SK-N-SH (cell line): ENCODE results near the gene TGFBRAP1. TPM values are rescaled to one million over a fixed set of nuclear protein-coding genes. Genes with fewer than 3 reads are reported as not detected.

ENCODE experiments used
- CTCF ChIA-PET: fragments of 300-600, 350-600 bp; formaldehyde crosslinking; extraction: SDS; loops from one replicate; lab custom pipeline; 2021; lab: Yijun Ruan, JAX
- POLR2A ChIA-PET: fragments of 350-600 bp; sonication (Branson Sonifier 250); formaldehyde crosslinking; extraction: SDS; loops from one replicate; lab custom pipeline; 2020; ENCODE audit warnings: antibody characterized with exemption, inconsistent platforms; lab: Yijun Ruan, JAX
- DNase-seq: peaks from one replicate; pipeline ENCODE4 v3.0.0; 2012
- H2AFZ ChIP-seq: fragments of 200-600 bp; sonication (generic); 2 replicates; pipeline ENCODE4 v1.8.1; 2016; ENCODE audit warnings: antibody characterized with exemption, mild to moderate bottlenecking, low read depth
- H3F3A ChIP-seq: fragments of 200-600 bp; sonication (generic); replicated peaks from 2 replicates; pipeline ENCODE3; 2016; ENCODE audit warnings: antibody characterized with exemption, mild to moderate bottlenecking; ENCODE audit not compliant: insufficient read depth
- H3K27ac ChIP-seq, 2 experiments: fragments of 200-500 bp in 1 of 2; fragments of 200-600 bp in 1 of 2; sonication (Bioruptor generic) in 1 of 2; sonication (generic), shearing (Covaris generic) in 1 of 2; 2 replicates each; pipeline versions ENCODE4 v1.5.1 to v1.6.1; 2014 to 2016; ENCODE audit warnings: low read depth in 2 of 2, inconsistent platforms in 1 of 2, low read length in 1 of 2, mild to moderate bottlenecking in 1 of 2, mixed read lengths in 1 of 2
- H3K27me3 ChIP-seq: fragments of 200-600 bp; sonication (generic), shearing (Covaris generic); 2 replicates; pipeline ENCODE4 v1.6.1; 2016; ENCODE audit warnings: mixed run types; ENCODE audit not compliant: insufficient read depth
- H3K36me3 ChIP-seq, 2 experiments: fragments of 200-500 bp in 1 of 2; fragments of 200-600 bp in 1 of 2; sonication (Bioruptor generic) in 1 of 2; sonication (generic) in 1 of 2; replicated peaks in 1 of 2; 2 replicates each; pipeline versions ENCODE3 to v1.5.1; 2014 to 2016; ENCODE audit warnings: low read length in 1 of 2, mild to moderate bottlenecking in 1 of 2; ENCODE audit not compliant: insufficient read depth in 2 of 2, control insufficient read depth in 1 of 2
- H3K4me1 ChIP-seq, 2 experiments: fragments of 200-500 bp in 1 of 2; fragments of 200-600 bp in 1 of 2; sonication (Bioruptor generic) in 1 of 2; sonication (generic), shearing (Covaris generic) in 1 of 2; 2 replicates each; pipeline versions ENCODE4 v1.5.1 to v1.6.1; 2014 to 2016; ENCODE audit warnings: low read depth in 1 of 2, low read length in 1 of 2, mixed run types in 1 of 2; ENCODE audit not compliant: insufficient read depth in 2 of 2, control insufficient read depth in 1 of 2
- H3K4me2 ChIP-seq: fragments of 200-600 bp; sonication (generic), shearing (Covaris generic); 2 replicates; pipeline ENCODE4 v1.6.1; 2017; ENCODE audit warnings: mixed run types
- H3K4me3 ChIP-seq, 2 experiments: fragments of 200-500 bp in 1 of 2; fragments of 200-600 bp in 1 of 2; sonication (Bioruptor generic) in 1 of 2; sonication (generic), shearing (Covaris generic) in 1 of 2; 2 replicates each; pipeline versions ENCODE4 v1.5.1 to v1.8.1; 2014 to 2016; ENCODE audit warnings: low read depth in 2 of 2, inconsistent platforms in 1 of 2, low read length in 1 of 2, mild to moderate bottlenecking in 1 of 2, mixed read lengths in 1 of 2, moderate library complexity in 1 of 2
- H3K79me2 ChIP-seq: fragments of 200-600 bp; sonication (generic); 2 replicates; pipeline ENCODE4 v1.8.1; 2017; ENCODE audit warnings: mild to moderate bottlenecking; ENCODE audit not compliant: insufficient read depth
- H3K9ac ChIP-seq: fragments of 200-600 bp; sonication (generic); 2 replicates; pipeline ENCODE4 v1.6.1; 2017; ENCODE audit warnings: mixed run types
- H3K9me2 ChIP-seq: fragments of 200-600 bp; sonication (generic); 2 replicates; pipeline ENCODE4 v1.6.1; 2017; ENCODE audit warnings: mixed run types
- H3K9me3 ChIP-seq: fragments of 200-600 bp; sonication (generic); 2 replicates; pipeline ENCODE4 v1.6.1; 2017; ENCODE audit warnings: mixed run types, mild to moderate bottlenecking, moderate library complexity
- H4K20me1 ChIP-seq: fragments of 200-600 bp; sonication (generic); 2 replicates; pipeline ENCODE4 v1.6.1; 2017; ENCODE audit warnings: mild to moderate bottlenecking, mixed run types; ENCODE audit not compliant: insufficient read depth
- CHD2 ChIP-seq: fragments of 150-350 bp; IDR thresholded peaks from 2 replicates; pipeline ENCODE4 v1.6.1; 2018; ENCODE audit warnings: low read length; ENCODE audit not compliant: partially characterized antibody
- EP300 ChIP-seq, 2 experiments: IDR thresholded peaks; 2 replicates each; pipeline versions ENCODE4 v1.4.0 to v1.6.1; 2012; ENCODE audit warnings: borderline replicate concordance in 1 of 2, low read depth in 1 of 2, low read length in 1 of 2
- GATA2 ChIP-seq: sonication (generic); formaldehyde crosslinking; IDR thresholded peaks from 2 replicates; pipeline ENCODE4 v1.5.0; 2020; ENCODE audit warnings: mild to moderate bottlenecking, missing genetic modification reagents
- JUND ChIP-seq: IDR thresholded peaks from 2 replicates; pipeline ENCODE4 v1.4.0; 2012
- MEF2A ChIP-seq: IDR thresholded peaks from 2 replicates; pipeline ENCODE4 v1.4.0; 2012; ENCODE audit warnings: low read depth, borderline replicate concordance
- NFIC ChIP-seq: IDR thresholded peaks from 2 replicates; pipeline ENCODE4 v1.4.0; 2012; ENCODE audit warnings: borderline replicate concordance
- RCOR1 ChIP-seq: fragments of 150-350 bp; IDR thresholded peaks from 2 replicates; pipeline ENCODE4 v1.6.1; 2017; ENCODE audit warnings: antibody characterized with exemption, low read length
- RFX5 ChIP-seq: IDR thresholded peaks from 2 replicates; pipeline ENCODE4 v1.6.1; 2012; ENCODE audit warnings: mild to moderate bottlenecking, improper control_type of control experiment, low read length
- RXRA ChIP-seq: IDR thresholded peaks from 2 replicates; pipeline ENCODE4 v1.4.0; 2012; ENCODE audit warnings: low read depth, mild to moderate bottlenecking, borderline replicate concordance
- TEAD4 ChIP-seq: IDR thresholded peaks from 2 replicates; pipeline ENCODE4 v1.4.0; 2012; ENCODE audit warnings: mild to moderate bottlenecking, borderline replicate concordance; ENCODE audit not compliant: insufficient read depth
- YY1 ChIP-seq: IDR thresholded peaks from 2 replicates; pipeline ENCODE4 v1.4.0; 2012; ENCODE audit warnings: low read depth, mild to moderate bottlenecking
- WGBS: methylation state at CpG from one replicate; pipeline ENCODE4 v1.1.6; 2017; ENCODE audit warnings: low lambda C conversion rate; 5-methylcytosine and 5-hydroxymethylcytosine counted together
- polyA plus RNA-seq, 3 experiments: library from polyadenylated mRNA; depleted of rRNA; stranded (reverse); fragments of >200 nt; gene quantifications; 2 replicates each; pipeline ENCODE4 v1.2.3, GENCODE V29; 2012
- TF ChIP-seq, protein P1 (sequence below): fragments of 200-600 bp; sonication (generic); IDR thresholded peaks from 2 replicates; pipeline ENCODE4 v1.6.1; 2017; ENCODE audit warnings: antibody characterized with exemption, mild to moderate bottlenecking, moderate library complexity
- TF ChIP-seq, protein P2 (sequence below): fragments of 150-350 bp; IDR thresholded peaks from 2 replicates; pipeline ENCODE4 v1.6.1; 2016; ENCODE audit warnings: mild to moderate bottlenecking, low read depth, low read length
- TF ChIP-seq, protein P3 (sequence below): IDR thresholded peaks from 2 replicates; pipeline ENCODE4; 2012
- TF ChIP-seq, protein P4 (sequence below): IDR thresholded peaks from 2 replicates; pipeline ENCODE4 v1.6.1; 2012; ENCODE audit warnings: mild to moderate bottlenecking, low read depth, low read length, moderate library complexity

The TGFBRAP1 gene
- polyA plus RNA-seq, 1 of the 3 experiments (the other 2 are of a cell fraction): 5.7 TPM

DNA sequence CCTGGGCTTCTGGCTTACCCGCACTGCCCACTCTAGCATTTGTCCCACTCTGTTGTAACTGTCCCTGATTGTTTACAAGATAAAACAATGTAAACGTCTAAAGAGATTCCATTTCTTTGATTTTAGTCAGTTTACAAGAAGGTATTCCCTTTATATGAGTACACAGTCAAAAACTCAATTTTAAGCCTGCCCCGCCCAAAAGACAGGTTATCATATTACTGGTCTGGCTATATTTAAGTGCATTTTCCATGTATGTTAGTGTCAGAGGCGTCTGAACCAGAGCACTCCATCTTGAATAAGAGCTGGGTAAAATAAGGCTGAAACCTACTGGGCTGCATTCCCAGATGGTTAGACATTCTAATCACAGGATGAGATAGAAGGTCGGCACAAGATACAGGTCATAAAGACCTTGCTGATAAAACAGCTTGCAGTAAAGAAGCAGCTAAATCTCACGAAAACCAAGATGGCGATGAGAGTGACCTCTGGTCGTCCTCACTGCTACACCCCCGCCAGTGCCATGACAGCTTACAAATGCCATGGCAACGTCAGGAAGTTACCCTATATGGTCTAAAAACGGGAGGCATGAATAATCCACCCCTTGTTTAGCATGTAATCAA, 73.0 kb downstream of the TGFBRAP1 start:
- Histone ChIP-seq H3K27ac (no peak overlapping the region), H3K9me3 (no peaks in the 10 kb centered on the region), H3K27me3 (no peaks in the 10 kb centered on the region), H4K20me1 (no peaks in the 10 kb centered on the region), H3K4me1 (peaks cover 3 to 7% of the 10 kb centered on the region in 2 experiments; a peak in 2 of 4 replicates), H2AFZ (no peak overlapping the region), H3K4me3 (no peak overlapping the region), H3K9me2 (no peaks in the 10 kb centered on the region), H3K4me2 (no peak overlapping the region), H3K36me3 (no peaks in the 10 kb centered on the region), H3K9ac (no peak overlapping the region), H3K79me2 (no peaks in the 10 kb centered on the region), H3F3A (peaks cover 3% of the 10 kb centered on the region)
- POLR2A ChIA-PET: no interaction called here
- WGBS: 71% methylated on average over 11 of the region's 11 CpGs
- TF ChIP-seq, protein P1, sequence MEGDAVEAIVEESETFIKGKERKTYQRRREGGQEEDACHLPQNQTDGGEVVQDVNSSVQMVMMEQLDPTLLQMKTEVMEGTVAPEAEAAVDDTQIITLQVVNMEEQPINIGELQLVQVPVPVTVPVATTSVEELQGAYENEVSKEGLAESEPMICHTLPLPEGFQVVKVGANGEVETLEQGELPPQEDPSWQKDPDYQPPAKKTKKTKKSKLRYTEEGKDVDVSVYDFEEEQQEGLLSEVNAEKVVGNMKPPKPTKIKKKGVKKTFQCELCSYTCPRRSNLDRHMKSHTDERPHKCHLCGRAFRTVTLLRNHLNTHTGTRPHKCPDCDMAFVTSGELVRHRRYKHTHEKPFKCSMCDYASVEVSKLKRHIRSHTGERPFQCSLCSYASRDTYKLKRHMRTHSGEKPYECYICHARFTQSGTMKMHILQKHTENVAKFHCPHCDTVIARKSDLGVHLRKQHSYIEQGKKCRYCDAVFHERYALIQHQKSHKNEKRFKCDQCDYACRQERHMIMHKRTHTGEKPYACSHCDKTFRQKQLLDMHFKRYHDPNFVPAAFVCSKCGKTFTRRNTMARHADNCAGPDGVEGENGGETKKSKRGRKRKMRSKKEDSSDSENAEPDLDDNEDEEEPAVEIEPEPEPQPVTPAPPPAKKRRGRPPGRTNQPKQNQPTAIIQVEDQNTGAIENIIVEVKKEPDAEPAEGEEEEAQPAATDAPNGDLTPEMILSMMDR: no peak
- TF ChIP-seq MEF2A: no peak
- no peak for TF ChIP-seq GATA2 (CRISPR knock-in tag)
- no peak for TF ChIP-seq EP300 (IDR thresholded peaks at IDR 0.05; ENCODE audit: borderline replicate concordance in 1 of 2, low read depth in 1 of 2, low read length in 1 of 2)
- TF ChIP-seq, protein P2, sequence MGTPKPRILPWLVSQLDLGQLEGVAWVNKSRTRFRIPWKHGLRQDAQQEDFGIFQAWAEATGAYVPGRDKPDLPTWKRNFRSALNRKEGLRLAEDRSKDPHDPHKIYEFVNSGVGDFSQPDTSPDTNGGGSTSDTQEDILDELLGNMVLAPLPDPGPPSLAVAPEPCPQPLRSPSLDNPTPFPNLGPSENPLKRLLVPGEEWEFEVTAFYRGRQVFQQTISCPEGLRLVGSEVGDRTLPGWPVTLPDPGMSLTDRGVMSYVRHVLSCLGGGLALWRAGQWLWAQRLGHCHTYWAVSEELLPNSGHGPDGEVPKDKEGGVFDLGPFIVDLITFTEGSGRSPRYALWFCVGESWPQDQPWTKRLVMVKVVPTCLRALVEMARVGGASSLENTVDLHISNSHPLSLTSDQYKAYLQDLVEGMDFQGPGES: no peak
- TF ChIP-seq YY1: no peak
- TF ChIP-seq RXRA: no peak
- TF ChIP-seq NFIC: no peak
- DNase-seq: no peak
- CTCF ChIA-PET: interaction anchor here (1.0 to 2.0 kb wide), 2 partner anchors 16 to 142 kb away, joined by 4 to 5 read pairs; no protein-coding TSS in a partner anchor

DNA sequence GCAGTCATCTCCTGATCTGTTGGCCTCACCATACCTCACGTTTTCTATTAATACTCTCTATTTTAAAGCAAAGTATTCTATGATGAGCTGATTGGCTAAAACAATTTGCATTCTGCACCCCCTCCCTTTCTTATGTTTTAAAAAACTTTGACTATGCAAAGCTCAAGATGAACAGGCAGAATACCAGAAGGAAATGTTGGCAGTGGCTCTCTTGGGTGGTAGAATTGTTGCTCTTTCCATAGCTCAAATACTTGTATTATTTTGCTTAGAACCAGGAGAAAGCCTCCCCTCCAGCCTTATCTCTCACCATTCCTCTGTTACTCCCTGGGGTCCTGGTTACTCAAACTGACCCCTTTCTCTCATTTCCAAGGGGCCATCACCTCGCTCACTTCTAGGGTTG, 73.6 kb downstream of the TGFBRAP1 start:
- CTCF ChIA-PET: interaction anchor here (1.0 to 2.0 kb wide), 3 partner anchors 13 to 142 kb away, joined by 3 to 5 read pairs (median 4); no protein-coding TSS in a partner anchor
- no peaks in the 10 kb centered on the region for H3K9me3 ChIP-seq
- no peaks in the 10 kb centered on the region for H3F3A ChIP-seq
- H2AFZ ChIP-seq: no peak overlapping the region
- H4K20me1 ChIP-seq: no peaks in the 10 kb centered on the region
- H3K9ac ChIP-seq: no peak overlapping the region
- no peak overlapping the region for H3K4me2 ChIP-seq
- no peaks in the 10 kb centered on the region for H3K36me3 ChIP-seq
- H3K4me1 ChIP-seq: peaks cover 3 to 6% of the 10 kb centered on the region in 2 experiments; a peak in 1 of 4 replicates
- H3K27me3 ChIP-seq: no peaks in the 10 kb centered on the region
- H3K4me3 ChIP-seq: no peak overlapping the region
- no peak overlapping the region for H3K27ac ChIP-seq
- whole genome bisulfite sequencing: 63% methylated on average over 2 of the region's 2 CpGs
- no peak for DNase-seq
- H3K9me2 ChIP-seq: no peaks in the 10 kb centered on the region
- H3K79me2 ChIP-seq: no peaks in the 10 kb centered on the region
- POLR2A ChIA-PET: no interaction called here
- no peak for TF ChIP-seq RCOR1
- TF ChIP-seq, protein P3, sequence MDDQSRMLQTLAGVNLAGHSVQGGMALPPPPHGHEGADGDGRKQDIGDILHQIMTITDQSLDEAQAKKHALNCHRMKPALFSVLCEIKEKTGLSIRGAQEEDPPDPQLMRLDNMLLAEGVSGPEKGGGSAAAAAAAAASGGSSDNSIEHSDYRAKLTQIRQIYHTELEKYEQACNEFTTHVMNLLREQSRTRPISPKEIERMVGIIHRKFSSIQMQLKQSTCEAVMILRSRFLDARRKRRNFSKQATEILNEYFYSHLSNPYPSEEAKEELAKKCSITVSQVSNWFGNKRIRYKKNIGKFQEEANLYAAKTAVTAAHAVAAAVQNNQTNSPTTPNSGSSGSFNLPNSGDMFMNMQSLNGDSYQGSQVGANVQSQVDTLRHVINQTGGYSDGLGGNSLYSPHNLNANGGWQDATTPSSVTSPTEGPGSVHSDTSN: no peak
- no peak for TF ChIP-seq CHD2
- no peak for TF ChIP-seq GATA2 (CRISPR knock-in tag)
- no peak for TF ChIP-seq EP300 (IDR thresholded peaks at IDR 0.05; ENCODE audit: borderline replicate concordance in 1 of 2, low read depth in 1 of 2, low read length in 1 of 2)
- no peak for TF ChIP-seq JUND
- no peak for TF ChIP-seq RFX5
- TF ChIP-seq, protein P1: no peak
- TF ChIP-seq NFIC: no peak
- TF ChIP-seq, protein P4, sequence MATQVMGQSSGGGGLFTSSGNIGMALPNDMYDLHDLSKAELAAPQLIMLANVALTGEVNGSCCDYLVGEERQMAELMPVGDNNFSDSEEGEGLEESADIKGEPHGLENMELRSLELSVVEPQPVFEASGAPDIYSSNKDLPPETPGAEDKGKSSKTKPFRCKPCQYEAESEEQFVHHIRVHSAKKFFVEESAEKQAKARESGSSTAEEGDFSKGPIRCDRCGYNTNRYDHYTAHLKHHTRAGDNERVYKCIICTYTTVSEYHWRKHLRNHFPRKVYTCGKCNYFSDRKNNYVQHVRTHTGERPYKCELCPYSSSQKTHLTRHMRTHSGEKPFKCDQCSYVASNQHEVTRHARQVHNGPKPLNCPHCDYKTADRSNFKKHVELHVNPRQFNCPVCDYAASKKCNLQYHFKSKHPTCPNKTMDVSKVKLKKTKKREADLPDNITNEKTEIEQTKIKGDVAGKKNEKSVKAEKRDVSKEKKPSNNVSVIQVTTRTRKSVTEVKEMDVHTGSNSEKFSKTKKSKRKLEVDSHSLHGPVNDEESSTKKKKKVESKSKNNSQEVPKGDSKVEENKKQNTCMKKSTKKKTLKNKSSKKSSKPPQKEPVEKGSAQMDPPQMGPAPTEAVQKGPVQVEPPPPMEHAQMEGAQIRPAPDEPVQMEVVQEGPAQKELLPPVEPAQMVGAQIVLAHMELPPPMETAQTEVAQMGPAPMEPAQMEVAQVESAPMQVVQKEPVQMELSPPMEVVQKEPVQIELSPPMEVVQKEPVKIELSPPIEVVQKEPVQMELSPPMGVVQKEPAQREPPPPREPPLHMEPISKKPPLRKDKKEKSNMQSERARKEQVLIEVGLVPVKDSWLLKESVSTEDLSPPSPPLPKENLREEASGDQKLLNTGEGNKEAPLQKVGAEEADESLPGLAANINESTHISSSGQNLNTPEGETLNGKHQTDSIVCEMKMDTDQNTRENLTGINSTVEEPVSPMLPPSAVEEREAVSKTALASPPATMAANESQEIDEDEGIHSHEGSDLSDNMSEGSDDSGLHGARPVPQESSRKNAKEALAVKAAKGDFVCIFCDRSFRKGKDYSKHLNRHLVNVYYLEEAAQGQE: no peak
- TF ChIP-seq TEAD4: no peak
- no peak for TF ChIP-seq YY1
